Activated CD4-positive, alpha-beta T cell treated with anti-CD3 and anti-CD28 coated beads, Interleukin-2, amount 10 ng/mL, durations not matched to agents 24 days and 14 days (primary cell): Measurements from ENCODE around the gene PCDH9. TPM values are rescaled to one million over a fixed set of nuclear protein-coding genes. Genes with fewer than 3 reads are reported as not detected.

ENCODE experiments used
- DNase-seq: peaks from one replicate; pipeline ENCODE4 v3.0.0; 2022
- H3K27ac Mint-ChIP-seq: one replicate; pipeline ENCODE4 v1.8.0; 2022; ENCODE audit warnings: mild to moderate bottlenecking, mixed read lengths
- H3K27me3 Mint-ChIP-seq: one replicate; pipeline ENCODE4 v1.8.0; 2022; ENCODE audit warnings: mixed read lengths
- H3K36me3 Mint-ChIP-seq: one replicate; pipeline ENCODE4 v1.8.0; 2022; ENCODE audit warnings: low read depth, mild to moderate bottlenecking, mixed read lengths
- H3K4me1 Mint-ChIP-seq: one replicate; pipeline ENCODE4 v1.8.0; 2021; ENCODE audit warnings: mixed read lengths
- H3K4me3 Mint-ChIP-seq: one replicate; pipeline ENCODE4 v1.8.0; 2022; ENCODE audit warnings: mild to moderate bottlenecking, moderate library complexity, mixed read lengths
- H3K9me3 Mint-ChIP-seq: one replicate; pipeline ENCODE4 v1.8.0; 2021; ENCODE audit warnings: mixed read lengths
- intact Hi-C: fragments of 100-400 bp; cut with micrococcal nuclease; formaldehyde crosslinking; loops from one replicate; pipeline ENCODE4 v1.15.1; 2023
- total RNA-seq: library from RNA; stranded (reverse); gene quantifications from 2 replicates; pipeline ENCODE4 v1.2.3, GENCODE V29; 2022

PCDH9 gene
- total RNA-seq, 1 donor from 2014 or later: 0.09 TPM

DNA sequence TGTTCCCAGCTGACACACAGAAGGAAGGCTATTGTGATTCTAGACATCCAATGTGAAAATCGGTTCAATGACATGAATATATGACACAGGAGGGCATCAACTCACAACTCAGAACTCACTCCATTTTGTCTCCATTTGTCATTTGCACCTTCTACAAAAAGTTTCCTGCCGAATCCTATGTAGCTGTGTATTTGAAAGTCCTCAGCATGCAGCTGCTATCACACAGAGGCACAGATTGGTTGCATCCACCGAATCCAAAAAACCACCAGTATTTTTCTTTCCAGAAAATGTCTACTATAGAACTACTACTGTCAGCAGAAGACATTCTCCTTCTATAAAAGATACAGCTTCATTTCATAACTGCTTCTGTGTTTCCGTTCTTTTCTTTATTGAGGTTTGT, 13.3 kb downstream of the PCDH9 start:
- no peaks in the 10 kb centered on the region for H3K27me3 Mint-ChIP-seq
- no peaks in the 10 kb centered on the region for H3K36me3 Mint-ChIP-seq
- intact Hi-C loops: no loop called here
- H3K4me1 Mint-ChIP-seq: no peaks in the 10 kb centered on the region
- no peak overlapping the region for H3K27ac Mint-ChIP-seq
- H3K9me3 Mint-ChIP-seq: no peaks in the 10 kb centered on the region
- no peak for DNase-seq
- no peak overlapping the region for H3K4me3 Mint-ChIP-seq

DNA sequence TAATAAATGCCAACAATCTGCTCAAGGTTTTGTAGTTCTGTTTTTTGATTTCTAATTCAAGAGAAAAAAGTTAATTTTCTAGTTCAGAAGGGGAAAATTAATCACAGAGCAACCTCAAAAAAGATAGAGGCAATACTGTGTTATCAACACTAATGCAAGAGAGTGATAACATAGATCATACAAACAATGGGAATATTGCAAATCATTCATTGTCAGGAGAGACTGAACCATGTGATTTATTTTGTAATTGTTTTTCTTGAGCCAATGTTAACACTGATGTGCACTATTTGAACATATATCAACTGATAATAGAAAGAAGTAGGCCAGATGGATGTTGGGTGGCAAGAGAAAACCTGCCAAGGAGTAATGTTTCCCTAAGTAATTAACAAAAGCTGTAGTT, 19.9 kb downstream of the PCDH9 start:
- intact Hi-C loops: no loop called here
- Mint-ChIP-seq H3K27ac (no peak overlapping the region), H3K9me3 (no peaks in the 10 kb centered on the region), H3K27me3 (no peaks in the 10 kb centered on the region), H3K36me3 (no peaks in the 10 kb centered on the region), H3K4me1 (no peaks in the 10 kb centered on the region), H3K4me3 (no peak overlapping the region)
- DNase-seq: no peak

DNA sequence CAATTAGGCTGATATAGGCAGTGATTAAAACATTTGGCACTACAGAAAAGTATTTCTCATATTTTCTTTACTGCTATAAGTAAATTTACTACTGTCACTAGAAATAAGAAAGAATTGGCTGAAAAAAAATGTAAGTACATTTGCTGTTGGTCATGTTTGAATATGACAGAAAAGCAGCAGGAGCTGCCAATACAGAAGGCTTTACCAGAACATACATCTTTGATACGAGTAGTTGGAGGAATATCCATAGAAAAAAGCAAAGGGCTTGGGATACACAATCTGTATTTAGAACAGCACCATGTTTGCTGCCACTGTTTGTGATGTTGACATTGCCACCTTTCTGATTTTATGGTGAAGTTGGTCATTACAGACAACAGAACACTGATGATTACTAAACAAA, 21.6 kb downstream of the PCDH9 start:
- Mint-ChIP-seq H3K27me3 (no peaks in the 10 kb centered on the region), H3K36me3 (no peaks in the 10 kb centered on the region), H3K4me1 (no peaks in the 10 kb centered on the region), H3K4me3 (no peak overlapping the region), H3K27ac (no peak overlapping the region), H3K9me3 (no peaks in the 10 kb centered on the region)
- intact Hi-C loops: no loop called here
- DNase-seq: no peak

DNA sequence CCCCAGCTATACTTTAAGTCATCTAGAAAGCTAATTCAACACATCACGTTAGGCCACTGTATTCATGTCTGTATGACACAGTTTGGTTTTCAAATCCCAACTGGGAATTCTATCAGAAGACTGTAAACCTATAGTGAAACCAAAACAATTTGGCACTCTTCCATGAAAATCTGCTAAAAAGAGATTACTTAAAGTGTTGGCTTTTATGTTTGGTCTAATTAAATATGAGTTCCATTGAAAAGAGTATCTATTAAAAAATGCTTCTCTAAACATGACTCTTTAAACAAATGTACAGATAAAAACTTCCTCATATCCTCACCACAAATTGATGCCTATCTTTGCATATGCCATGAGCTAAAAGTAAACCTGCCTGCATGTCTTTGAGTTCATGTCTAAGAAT, 25.4 kb downstream of the PCDH9 start:
- no peaks in the 10 kb centered on the region for H3K27me3 Mint-ChIP-seq
- no peaks in the 10 kb centered on the region for H3K36me3 Mint-ChIP-seq
- no peaks in the 10 kb centered on the region for H3K4me1 Mint-ChIP-seq
- H3K9me3 Mint-ChIP-seq: no peaks in the 10 kb centered on the region
- H3K4me3 Mint-ChIP-seq: no peak overlapping the region
- no peak overlapping the region for H3K27ac Mint-ChIP-seq
- intact Hi-C loops: no loop called here
- DNase-seq: no peak

DNA sequence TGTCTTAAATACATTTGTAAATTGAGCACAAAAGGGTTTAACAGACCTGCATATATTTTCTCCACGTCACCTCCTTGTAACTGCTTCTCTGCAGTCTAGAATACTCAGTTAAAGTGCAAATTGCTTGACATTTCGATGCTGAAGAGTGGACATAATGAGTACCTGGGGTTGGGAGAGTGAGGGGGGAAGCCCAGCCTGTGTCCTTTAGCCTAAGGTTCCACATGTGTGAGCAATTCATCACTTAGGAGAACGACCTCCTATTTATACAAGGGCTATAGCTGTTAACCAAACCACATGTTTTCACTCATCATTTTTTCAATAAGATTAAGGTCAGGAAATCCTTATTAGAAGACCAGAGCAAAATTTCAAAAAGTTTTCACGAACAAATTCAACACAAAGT, 29.5 kb downstream of the PCDH9 start:
- Mint-ChIP-seq H3K27ac (no peak overlapping the region), H3K27me3 (no peaks in the 10 kb centered on the region), H3K4me3 (no peak overlapping the region), H3K4me1 (no peaks in the 10 kb centered on the region), H3K9me3 (no peaks in the 10 kb centered on the region), H3K36me3 (no peaks in the 10 kb centered on the region)
- intact Hi-C loops: no loop called here
- no peak for DNase-seq

DNA sequence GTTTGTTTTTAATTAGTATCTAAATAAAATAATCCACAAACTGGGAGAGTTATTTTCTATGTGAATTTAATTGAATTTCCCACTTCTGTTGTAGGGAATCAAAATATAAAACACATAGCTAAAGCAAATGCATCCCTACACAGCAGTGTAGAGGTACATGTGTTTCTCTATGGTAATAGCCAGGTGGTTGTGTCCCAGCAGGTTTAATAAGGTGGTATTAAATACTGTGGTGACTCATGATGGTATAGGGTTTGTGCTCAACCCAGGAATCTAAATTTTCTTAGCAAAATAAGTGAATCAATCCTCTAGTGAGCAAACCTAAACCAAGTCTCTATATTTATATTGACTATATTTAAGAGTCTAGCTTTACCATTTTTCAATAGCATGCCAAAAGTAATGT, 30.0 kb downstream of the PCDH9 start:
- Mint-ChIP-seq H3K9me3 (no peaks in the 10 kb centered on the region), H3K36me3 (no peaks in the 10 kb centered on the region), H3K27me3 (no peaks in the 10 kb centered on the region), H3K4me3 (no peak overlapping the region), H3K27ac (no peak overlapping the region), H3K4me1 (no peaks in the 10 kb centered on the region)
- DNase-seq: no peak
- intact Hi-C loops: no loop called here

DNA sequence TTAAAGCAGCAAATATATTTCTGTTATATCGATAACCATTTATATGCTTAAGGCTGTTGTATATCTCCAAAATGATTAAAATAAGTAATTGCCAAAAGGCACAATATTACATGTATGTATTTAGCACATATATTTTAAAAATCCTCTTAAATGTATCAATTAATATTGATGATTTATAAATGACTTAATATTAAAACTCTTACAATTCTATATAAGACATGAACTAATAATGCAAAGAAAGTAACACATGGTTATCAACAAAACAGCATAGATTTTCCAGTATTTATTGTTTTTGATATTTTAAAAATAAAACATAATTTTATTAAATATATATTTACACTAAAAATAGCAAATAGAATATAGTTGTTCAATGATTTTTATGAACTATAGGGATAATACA, 32.4 kb downstream of the PCDH9 start:
- Mint-ChIP-seq H3K27me3 (no peaks in the 10 kb centered on the region), H3K4me3 (no peak overlapping the region), H3K27ac (no peak overlapping the region), H3K9me3 (no peaks in the 10 kb centered on the region), H3K36me3 (no peaks in the 10 kb centered on the region), H3K4me1 (no peaks in the 10 kb centered on the region)
- DNase-seq: no peak
- intact Hi-C loops: no loop called here

DNA sequence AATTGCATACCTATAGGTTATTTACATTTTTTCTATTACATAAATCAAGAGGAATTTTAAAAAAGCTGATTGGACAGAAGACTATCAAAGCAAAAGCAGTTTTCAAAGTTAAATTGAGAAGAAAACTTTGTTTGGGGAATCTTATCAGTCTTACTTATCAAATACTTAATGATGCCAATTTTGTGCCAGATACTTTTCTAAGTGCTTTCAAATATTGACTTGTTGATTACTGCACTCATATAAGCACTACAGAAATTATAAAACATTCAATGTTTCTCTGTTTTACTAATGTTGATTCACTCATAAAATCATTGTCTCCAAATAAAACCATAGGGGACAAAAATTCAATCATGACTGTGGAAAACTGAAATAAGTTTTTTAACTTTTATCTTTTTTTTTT, 36.2 kb downstream of the PCDH9 start:
- no peak overlapping the region for H3K4me3 Mint-ChIP-seq
- H3K9me3 Mint-ChIP-seq: no peaks in the 10 kb centered on the region
- DNase-seq: no peak
- H3K4me1 Mint-ChIP-seq: no peaks in the 10 kb centered on the region
- H3K36me3 Mint-ChIP-seq: no peaks in the 10 kb centered on the region
- H3K27ac Mint-ChIP-seq: no peak overlapping the region
- intact Hi-C loops: no loop called here
- no peaks in the 10 kb centered on the region for H3K27me3 Mint-ChIP-seq

DNA sequence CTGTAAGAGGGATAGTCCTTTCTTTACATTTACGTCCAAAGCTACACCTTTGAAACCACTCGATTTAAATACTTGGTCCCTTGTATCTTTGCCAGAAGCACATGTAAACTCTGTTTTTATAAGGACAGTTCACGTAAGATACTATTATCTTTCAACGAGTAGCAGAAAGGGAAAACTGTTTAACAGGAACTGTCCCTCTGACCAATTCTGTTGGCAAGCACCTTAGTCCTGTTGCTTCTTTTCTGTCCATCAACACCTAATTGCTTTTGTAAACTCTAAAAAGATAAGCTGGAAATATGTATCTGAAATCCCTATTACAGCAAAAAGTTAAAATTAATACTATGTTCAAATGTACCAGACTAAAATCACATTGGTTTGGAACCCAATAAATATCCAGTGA, 37.4 kb downstream of the PCDH9 start:
- Mint-ChIP-seq H3K4me3 (no peak overlapping the region), H3K4me1 (no peaks in the 10 kb centered on the region), H3K9me3 (no peaks in the 10 kb centered on the region), H3K27me3 (no peaks in the 10 kb centered on the region), H3K27ac (no peak overlapping the region), H3K36me3 (no peaks in the 10 kb centered on the region)
- intact Hi-C loops: no loop called here
- DNase-seq: no peak

DNA sequence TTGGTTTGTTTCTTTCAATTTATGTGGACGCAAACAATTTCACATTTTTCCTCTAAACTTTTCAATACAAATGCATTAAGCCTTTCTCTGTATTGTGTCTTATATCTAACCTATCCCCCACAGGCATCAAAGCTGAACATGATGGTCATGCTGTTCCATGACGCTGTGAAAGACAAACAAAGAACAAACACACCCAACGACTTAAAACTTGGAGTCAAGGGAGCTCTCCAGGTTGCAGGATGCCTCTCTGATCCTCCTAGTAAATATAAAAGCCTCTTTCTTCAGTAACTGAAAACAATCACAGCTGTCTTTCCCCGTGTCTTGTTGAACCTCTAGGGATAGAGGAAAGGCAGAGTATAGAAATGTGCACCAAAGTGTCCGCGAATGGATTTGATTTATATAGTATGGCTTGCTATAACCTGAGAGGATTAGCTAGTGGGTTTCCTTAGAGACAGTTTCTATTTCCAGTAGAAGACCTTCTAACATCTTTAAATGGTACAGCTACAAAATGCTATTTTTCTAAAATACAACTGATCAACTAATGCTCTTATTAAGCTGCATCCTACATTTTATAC, 43.1 kb downstream of the PCDH9 start:
- Mint-ChIP-seq H3K36me3 (no peaks in the 10 kb centered on the region), H3K27me3 (no peaks in the 10 kb centered on the region), H3K9me3 (no peaks in the 10 kb centered on the region), H3K4me1 (no peaks in the 10 kb centered on the region), H3K27ac (no peak overlapping the region), H3K4me3 (no peak overlapping the region)
- intact Hi-C loops: no loop called here
- DNase-seq: no peak

DNA sequence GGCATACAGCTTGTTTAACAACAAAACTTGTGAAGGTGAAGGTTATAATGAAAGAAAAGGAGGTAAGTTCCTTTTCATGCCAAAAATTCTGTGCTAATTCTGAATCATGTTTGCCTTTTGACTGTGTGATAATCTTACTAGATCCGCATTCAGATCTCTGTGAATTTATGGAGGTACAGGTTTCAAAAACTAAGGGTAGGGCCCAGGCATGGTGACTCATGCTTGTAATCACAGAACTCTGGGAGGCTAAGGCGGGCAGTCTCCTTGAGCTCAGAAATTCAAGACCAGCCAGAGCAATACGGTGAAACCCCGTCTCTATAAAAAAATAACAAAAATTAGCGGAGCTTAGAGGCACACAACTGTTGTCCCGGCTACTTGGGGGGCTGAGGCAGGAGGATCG, 45.9 kb downstream of the PCDH9 start:
- no peak for DNase-seq
- Mint-ChIP-seq H3K36me3 (no peaks in the 10 kb centered on the region), H3K4me1 (no peaks in the 10 kb centered on the region), H3K4me3 (no peak overlapping the region), H3K9me3 (no peaks in the 10 kb centered on the region), H3K27ac (no peak overlapping the region), H3K27me3 (no peaks in the 10 kb centered on the region)
- intact Hi-C loops: no loop called here

DNA sequence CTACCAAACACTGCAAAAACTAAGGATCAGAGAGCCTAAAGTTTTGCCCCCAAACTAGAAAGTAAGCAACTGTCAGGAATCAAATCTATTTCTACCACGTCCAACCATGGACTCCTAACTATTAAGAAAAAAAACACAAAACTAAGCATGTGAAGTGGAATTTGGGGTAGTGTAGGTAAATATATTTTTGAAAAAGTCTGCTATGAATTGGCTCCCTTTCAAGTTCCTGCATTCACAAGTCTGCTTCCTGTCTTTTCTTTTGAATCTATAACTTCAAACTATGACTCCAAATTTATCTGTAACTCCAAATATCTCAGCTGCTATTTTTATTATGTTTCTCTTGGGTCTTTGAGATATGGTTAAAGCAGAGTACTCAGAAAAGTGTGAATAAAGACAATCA, 47.0 kb downstream of the PCDH9 start:
- no peaks in the 10 kb centered on the region for H3K4me1 Mint-ChIP-seq
- H3K27me3 Mint-ChIP-seq: no peaks in the 10 kb centered on the region
- H3K27ac Mint-ChIP-seq: no peak overlapping the region
- no peaks in the 10 kb centered on the region for H3K9me3 Mint-ChIP-seq
- H3K4me3 Mint-ChIP-seq: no peak overlapping the region
- no peak for DNase-seq
- intact Hi-C loops: no loop called here
- H3K36me3 Mint-ChIP-seq: no peaks in the 10 kb centered on the region

DNA sequence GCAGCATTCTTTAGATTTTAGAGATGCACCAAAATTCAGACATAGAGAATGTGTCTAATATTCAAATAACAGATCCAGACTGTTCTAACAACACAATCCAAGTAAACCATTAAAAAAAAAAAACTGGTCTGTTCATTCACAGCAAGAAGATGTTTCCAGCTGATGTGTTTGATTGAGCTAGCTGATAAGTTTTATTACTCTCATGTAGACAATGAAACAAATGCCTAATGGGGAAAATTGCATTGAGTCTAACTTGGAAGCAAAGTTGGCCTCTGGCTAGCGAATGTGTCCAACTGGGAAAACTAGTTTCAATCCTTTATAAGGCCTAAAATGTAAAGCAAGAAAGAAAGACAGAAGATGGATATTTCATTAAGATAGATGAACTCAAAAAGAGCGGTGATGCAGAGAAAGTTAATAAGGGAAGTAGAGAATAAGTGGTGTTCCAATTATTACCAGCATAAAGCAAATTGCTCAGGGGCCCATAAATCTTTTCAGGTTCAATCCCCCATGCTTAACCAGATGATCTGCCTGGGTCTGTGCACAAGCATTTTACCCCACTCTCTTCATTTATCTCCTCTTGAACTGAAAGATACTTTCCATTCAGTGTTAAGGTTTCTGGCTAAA, 54.2 kb downstream of the PCDH9 start:
- DNase-seq: no peak
- Mint-ChIP-seq H3K27me3 (no peaks in the 10 kb centered on the region), H3K27ac (no peak overlapping the region), H3K4me1 (no peaks in the 10 kb centered on the region), H3K36me3 (no peaks in the 10 kb centered on the region), H3K4me3 (no peak overlapping the region), H3K9me3 (no peaks in the 10 kb centered on the region)
- intact Hi-C loops: no loop called here

DNA sequence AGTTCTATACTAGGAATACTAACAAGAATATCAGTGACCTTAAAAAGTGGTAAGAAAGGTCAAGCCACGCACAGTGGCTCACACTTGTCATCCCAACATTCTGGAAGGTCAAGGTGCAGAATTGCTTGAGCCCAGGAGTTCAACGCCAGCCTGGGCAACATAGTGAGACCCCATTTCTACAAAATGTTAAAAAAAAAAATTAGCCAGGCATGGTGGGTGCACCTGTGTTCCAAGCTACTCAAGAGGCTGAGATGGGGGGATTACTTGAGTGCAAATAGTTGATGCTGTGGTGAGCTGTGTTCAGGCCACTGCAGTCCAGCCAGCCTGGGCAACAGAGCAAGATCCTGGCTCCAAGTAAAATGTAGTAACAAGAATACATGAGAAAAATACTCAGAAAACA, 61.8 kb downstream of the PCDH9 start:
- no peaks in the 10 kb centered on the region for H3K4me1 Mint-ChIP-seq
- H3K36me3 Mint-ChIP-seq: no peaks in the 10 kb centered on the region
- H3K4me3 Mint-ChIP-seq: no peak overlapping the region
- no peaks in the 10 kb centered on the region for H3K27me3 Mint-ChIP-seq
- DNase-seq: no peak
- H3K27ac Mint-ChIP-seq: no peak overlapping the region
- intact Hi-C loops: no loop called here
- no peaks in the 10 kb centered on the region for H3K9me3 Mint-ChIP-seq

DNA sequence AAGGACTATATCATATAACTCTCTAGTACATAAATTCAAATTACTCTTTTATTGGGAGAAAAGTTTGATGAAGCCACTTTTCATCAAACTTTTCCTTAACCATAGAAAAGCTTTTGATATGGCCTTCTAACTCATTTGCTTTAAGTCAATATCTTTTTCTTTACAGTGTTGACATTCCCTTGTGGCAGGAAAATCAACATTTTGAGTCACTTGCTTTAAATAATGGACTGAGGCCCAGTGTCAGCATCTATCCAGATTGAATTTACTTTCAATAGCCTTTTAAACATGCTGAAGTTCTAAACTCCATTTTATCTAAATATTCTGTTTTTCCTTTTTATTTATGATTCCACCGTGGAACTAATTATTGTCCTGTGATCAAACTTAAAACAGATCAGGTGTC, 62.7 kb downstream of the PCDH9 start:
- Mint-ChIP-seq H3K4me1 (no peaks in the 10 kb centered on the region), H3K9me3 (no peaks in the 10 kb centered on the region), H3K27ac (no peak overlapping the region), H3K4me3 (no peak overlapping the region), H3K36me3 (no peaks in the 10 kb centered on the region), H3K27me3 (no peaks in the 10 kb centered on the region)
- no peak for DNase-seq
- intact Hi-C loops: no loop called here
